IMR-90 (cell line): Measurements from ENCODE around the gene PCNX2. TPM values are rescaled to one million over a fixed set of nuclear protein-coding genes. Genes with fewer than 3 reads are reported as not detected.

Experiments
- ATAC-seq: fragments of 200-7000 bp; cut with Tn5 transposase; 2 replicates; pipeline ENCODE4 v1.9.1; 2020; ENCODE audit warnings: low read depth, mild to moderate bottlenecking, moderate library complexity
- BruUV-seq: library from RNA; stranded (reverse); fragments of 400-500 nt; replicated peaks from 2 replicates; lab custom pipeline; 2021; lab: Mats Ljungman, UMichigan
- CTCF ChIA-PET: fragments of 300-600 bp; formaldehyde crosslinking; extraction: SDS; loops from one replicate; lab custom pipeline; 2021; ENCODE audit warnings: antibody characterized with exemption; lab: Yijun Ruan, JAX
- POLR2A ChIA-PET: fragments of 300-600 bp; sonication (Branson Sonifier 250); formaldehyde crosslinking; loops from one replicate; lab custom pipeline; 2022; ENCODE audit warnings: antibody characterized with exemption; ENCODE audit not compliant: unreplicated experiment; lab: Charles Lee
- DNase-seq: peaks from one replicate; pipeline ENCODE4 v3.0.0; 2013
- H2AFZ ChIP-seq: replicated peaks from 2 replicates; pipeline ENCODE3; 2013; ENCODE audit warnings: low read length, mild to moderate bottlenecking; ENCODE audit not compliant: poor library complexity
- H2AK5ac ChIP-seq: 2 replicates; pipeline ENCODE4 v1.6.1; 2013; ENCODE audit warnings: low read depth, low read length, inconsistent platforms
- H2AK9ac ChIP-seq: replicated peaks from 2 replicates; pipeline ENCODE3; 2013; ENCODE audit warnings: mild to moderate bottlenecking, low read depth, low read length, moderate library complexity; ENCODE audit not compliant: poor library complexity
- H2BK120ac ChIP-seq: 2 replicates; pipeline ENCODE4 v1.6.1; 2013; ENCODE audit warnings: low read depth, low read length, inconsistent platforms
- H2BK15ac ChIP-seq: 3 replicates; pipeline ENCODE4 v1.6.1; 2013; ENCODE audit warnings: low read depth, low read length, inconsistent platforms
- H2BK20ac ChIP-seq: 2 replicates; pipeline ENCODE4 v1.6.1; 2013; ENCODE audit warnings: low read depth, mild to moderate bottlenecking, inconsistent platforms, low read length, moderate library complexity
- H2BK5ac ChIP-seq: 2 replicates; pipeline ENCODE4 v1.6.1; 2013; ENCODE audit warnings: mild to moderate bottlenecking, low read depth, low read length, inconsistent platforms; ENCODE audit not compliant: poor library complexity, severe bottlenecking
- H3K14ac ChIP-seq: replicated peaks from 2 replicates; pipeline ENCODE4 v1.6.1; 2013; ENCODE audit warnings: low read depth, low read length, inconsistent platforms
- H3K18ac ChIP-seq: 2 replicates; pipeline ENCODE4 v1.6.1; 2013; ENCODE audit warnings: low read depth, low read length, control low read depth
- H3K23ac ChIP-seq: 2 replicates; pipeline ENCODE4 v1.6.1; 2013; ENCODE audit warnings: low read depth, low read length, inconsistent platforms
- H3K27ac ChIP-seq: 2 replicates; pipeline ENCODE4 v1.5.1; 2013; ENCODE audit warnings: mild to moderate bottlenecking, control low read depth, low read length; ENCODE audit not compliant: insufficient read depth
- H3K27me3 ChIP-seq: 2 replicates; pipeline ENCODE4 v1.6.1; 2013; ENCODE audit warnings: low read length; ENCODE audit not compliant: control insufficient read depth, insufficient read depth
- H3K36me3 ChIP-seq: 2 replicates; pipeline ENCODE4 v1.6.1; 2013; ENCODE audit warnings: low read length, mixed read lengths; ENCODE audit not compliant: control insufficient read depth, insufficient read depth
- H3K4ac ChIP-seq: 2 replicates; pipeline ENCODE4 v1.6.1; 2013; ENCODE audit warnings: low read depth, low read length, inconsistent platforms
- H3K4me1 ChIP-seq: 2 replicates; pipeline ENCODE4 v1.6.1; 2013; ENCODE audit warnings: low read length, mixed read lengths; ENCODE audit not compliant: control insufficient read depth, insufficient read depth
- H3K4me2 ChIP-seq: 2 replicates; pipeline ENCODE4 v1.6.1; 2013; ENCODE audit warnings: low read depth, mild to moderate bottlenecking, control low read depth, low read length, moderate library complexity
- H3K4me3 ChIP-seq: 2 replicates; pipeline ENCODE4 v1.5.1; 2013; ENCODE audit warnings: low read depth, mild to moderate bottlenecking, control low read depth, low read length, moderate library complexity; ENCODE audit not compliant: insufficient read depth
- H3K56ac ChIP-seq: 2 replicates; pipeline ENCODE4 v1.6.1; 2013; ENCODE audit warnings: low read length, inconsistent platforms; ENCODE audit not compliant: insufficient read depth; ENCODE audit errors: extremely low read depth
- H3K79me1 ChIP-seq, 2 experiments: 2 replicates each; pipeline ENCODE4 v1.6.1; 2013; ENCODE audit warnings: low read length in 2 of 2, inconsistent platforms in 1 of 2, low read depth in 1 of 2
- H3K9ac ChIP-seq: 2 replicates; pipeline ENCODE4 v1.6.1; 2013; ENCODE audit warnings: low read depth, low read length, control low read depth
- H3K9me1 ChIP-seq: 2 replicates; pipeline ENCODE4 v1.6.1; 2013; ENCODE audit warnings: low read length, inconsistent platforms; ENCODE audit not compliant: insufficient read depth
- H3K9me3 ChIP-seq: 2 replicates; pipeline ENCODE4 v1.6.1; 2013; ENCODE audit warnings: low read length; ENCODE audit not compliant: control insufficient read depth, insufficient read depth
- H4K20me1 ChIP-seq: 2 replicates; pipeline ENCODE4 v1.6.1; 2013; ENCODE audit warnings: low read length, inconsistent platforms; ENCODE audit not compliant: insufficient read depth
- H4K5ac ChIP-seq: 2 replicates; pipeline ENCODE4 v1.6.1; 2013; ENCODE audit warnings: mild to moderate bottlenecking, low read depth, low read length, control low read depth
- H4K8ac ChIP-seq, 2 experiments: 2 replicates each; pipeline ENCODE4 v1.6.1; 2013; ENCODE audit warnings: low read depth in 2 of 2, low read length in 2 of 2, control low read depth in 1 of 2, inconsistent platforms in 1 of 2
- H4K91ac ChIP-seq: 2 replicates; pipeline ENCODE4 v1.6.1; 2013; ENCODE audit warnings: low read depth, low read length, inconsistent platforms; ENCODE audit not compliant: insufficient read depth
- RCOR1 ChIP-seq: IDR thresholded peaks from 2 replicates; pipeline ENCODE4 v1.6.1; 2012; ENCODE audit warnings: mild to moderate bottlenecking, low read length, improper control_type of control experiment; ENCODE audit not compliant: insufficient replicate concordance
- WGBS, 2 experiments: methylation state at CpG; one replicate each; pipeline versions ENCODE4 v1.1.5 to v1.1.7; 2013; ENCODE audit warnings: missing lambda C conversion rate in 2 of 2; ENCODE audit not compliant: insufficient read length in 1 of 2; ENCODE audit errors: extremely low coverage in 2 of 2; 5-methylcytosine and 5-hydroxymethylcytosine counted together
- dilution Hi-C: fragments of 300-500 bp; cut with HindIII; formaldehyde crosslinking; loops from one replicate; pipeline ENCODE4 v1.14.3; 2018; ENCODE audit warnings: low sequenced_read_pairs; ENCODE audit not compliant: unreplicated experiment
- in situ Hi-C: fragments of 300-500 bp; cut with MboI; formaldehyde crosslinking; loops from 3 replicates; pipeline ENCODE4 v1.14.3; 2019; ENCODE audit warnings: low sequenced_read_pairs, inconsistent platforms, mixed read lengths
- intact Hi-C: fragments of 100-400 bp; cut with micrococcal nuclease; formaldehyde crosslinking; loops from 2 replicates; pipeline ENCODE4 v1.10.0; 2022
- polyA plus RNA-seq, 3 experiments: library from polyadenylated mRNA; depleted of rRNA; stranded (reverse); fragments of >200 nt; gene quantifications; 2 replicates each; pipeline ENCODE4 v1.2.3, GENCODE V29; 2012; ENCODE audit warnings: low replicate concordance in 1 of 3
- total RNA-seq: library from RNA; depleted of rRNA; stranded (reverse); fragments of >200 nt; gene quantifications from 2 replicates; pipeline ENCODE4 v1.2.3, GENCODE V29; 2012

The PCNX2 gene
- total and polyA plus RNA-seq, 2 of the 4 experiments (the other 2 are of a cell fraction) = 15.9 to 22.6 TPM

DNA sequence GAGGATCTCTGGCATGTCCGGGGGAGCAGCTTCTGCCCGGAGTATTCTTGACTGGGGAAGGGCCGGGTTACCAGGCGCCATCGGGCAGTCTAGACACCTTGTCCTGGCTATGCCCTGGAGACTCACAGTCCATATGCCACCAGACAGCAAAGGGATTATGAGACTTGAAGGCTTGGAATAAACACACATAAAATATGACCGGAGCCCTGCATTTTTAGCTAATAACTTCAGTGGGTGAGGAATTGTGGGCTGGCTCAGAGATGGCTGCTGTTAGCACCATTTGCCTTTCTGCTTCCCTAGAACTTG lies 329.7 kb downstream of the PCNX2 start:
- H3K4me1 ChIP-seq = peaks cover 10% of the 10 kb centered on the region
- no peak overlapping the region for H3K14ac ChIP-seq
- H3K79me1 ChIP-seq = 0 out of 4 replicates have a peak, but pooled peaks cover 0 to 3% of the 10 kb centered on the region in 2 experiments
- no peak overlapping the region for H2AFZ ChIP-seq
- dilution Hi-C loops (no loop called here), intact Hi-C loops (no loop called here), in situ Hi-C loops (no loop called here)
- CTCF ChIA-PET = no interaction called here
- no peaks in the 10 kb centered on the region for H3K9me3 ChIP-seq
- H3K4me3 ChIP-seq = no peak overlapping the region
- 0 out of 2 replicates have a peak, but pooled peaks cover 3% of the 10 kb centered on the region for H3K9me1 ChIP-seq
- no peak overlapping the region for H2BK15ac ChIP-seq
- H3K27me3 ChIP-seq = no peaks in the 10 kb centered on the region
- H2BK20ac ChIP-seq = no peak overlapping the region
- no peaks in the 10 kb centered on the region for H4K20me1 ChIP-seq
- H4K8ac ChIP-seq = no peak overlapping the region
- H3K56ac ChIP-seq = no peak overlapping the region
- no peak overlapping the region; the same call in 1 of the 2 replicates for H3K18ac ChIP-seq
- H3K9ac ChIP-seq = no peak overlapping the region
- DNase-seq = no peak
- no peak overlapping the region for H3K4ac ChIP-seq
- H2BK120ac ChIP-seq = no peak overlapping the region
- no peak overlapping the region for H2AK5ac ChIP-seq
- peaks cover 16% of the 10 kb centered on the region; the same call in 1 of the 2 replicates for H3K36me3 ChIP-seq
- H3K23ac ChIP-seq = no peak overlapping the region
- H3K27ac ChIP-seq = no peak overlapping the region
- no peak overlapping the region; the same call in 1 of the 2 replicates for H4K5ac ChIP-seq
- no CpG with 5 or more reads among the region's 6 CpGs for WGBS, 2 experiments
- no peak overlapping the region for H4K91ac ChIP-seq
- no peak overlapping the region for H2BK5ac ChIP-seq
- no peak overlapping the region for H2AK9ac ChIP-seq
- TF ChIP-seq RCOR1 = no peak
- POLR2A ChIA-PET = no interaction called here
- ATAC-seq = no peak
- H3K4me2 ChIP-seq = no peak overlapping the region
- no TSS peak for BruUV-seq
